Measurements from ENCODE around the gene IL10RB.
"Not testable (repeated sequence)": the region's sequence is repeated elsewhere in the genome, so short reads cannot be mapped to it uniquely, and the experiment has no call there.

Gene IL10RB

DNA sequence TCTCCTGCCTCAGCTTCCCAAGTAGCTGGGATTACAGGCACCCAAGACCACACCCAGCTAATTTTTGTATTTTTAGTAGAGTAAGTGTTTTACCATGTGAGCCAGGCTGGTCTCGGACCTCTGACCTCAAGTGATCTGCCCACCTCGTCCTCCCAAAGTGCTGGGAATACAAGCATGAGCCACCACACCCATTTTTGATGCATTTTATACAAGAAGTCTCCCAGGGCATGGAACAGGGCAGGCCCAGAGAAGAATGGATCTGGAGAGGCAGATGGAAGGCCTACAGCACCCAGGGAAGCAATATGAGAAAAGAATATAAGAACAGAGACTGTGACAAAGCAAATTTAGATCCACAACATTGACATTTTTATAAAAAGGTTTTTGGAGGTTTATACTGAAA, 39.8 kb downstream of the IL10RB start:
- no peak for DNase-seq

DNA sequence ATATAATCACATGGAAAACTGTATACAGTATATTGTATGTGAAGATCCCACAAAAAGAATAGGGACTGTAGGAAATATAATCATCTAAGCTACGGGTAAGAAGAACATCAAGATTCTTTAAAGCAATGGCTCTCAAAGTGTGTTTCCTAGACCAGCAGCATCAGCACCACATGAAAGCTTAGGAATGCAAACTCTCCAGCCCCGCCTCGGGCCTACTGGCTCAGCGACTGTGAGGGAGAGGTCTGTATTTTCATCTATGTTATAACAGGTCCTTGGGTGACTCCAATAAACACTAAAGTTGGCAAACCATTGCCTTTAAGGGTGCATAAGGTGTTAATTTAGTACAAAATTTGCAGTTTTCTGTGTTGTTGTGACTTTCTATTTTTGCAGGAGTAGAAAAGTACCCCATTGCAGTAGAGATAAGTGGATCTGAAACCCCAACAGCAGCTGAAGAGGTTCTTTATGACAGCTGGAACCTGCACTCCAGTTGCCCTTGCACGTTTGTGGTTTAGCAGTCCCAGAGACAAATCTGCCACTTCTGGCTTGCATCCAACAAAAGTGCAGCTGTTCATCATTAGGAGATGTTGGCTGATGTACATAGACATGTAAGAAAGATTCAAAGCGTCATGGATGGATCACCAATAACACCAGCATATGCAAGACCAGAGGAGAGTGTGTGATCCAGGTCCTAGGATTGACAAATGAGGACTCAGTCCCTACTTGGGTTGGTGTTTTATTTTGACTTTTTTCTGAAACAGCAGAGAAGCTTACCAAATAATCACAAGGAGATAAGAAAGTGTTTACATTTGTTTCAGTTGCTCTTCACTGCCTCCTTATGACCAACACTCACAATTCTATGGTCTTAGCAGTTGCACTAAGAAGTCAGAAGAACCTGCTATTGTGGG, 42.7 kb downstream of the IL10RB start:
- DNase-seq: no peak

DNA sequence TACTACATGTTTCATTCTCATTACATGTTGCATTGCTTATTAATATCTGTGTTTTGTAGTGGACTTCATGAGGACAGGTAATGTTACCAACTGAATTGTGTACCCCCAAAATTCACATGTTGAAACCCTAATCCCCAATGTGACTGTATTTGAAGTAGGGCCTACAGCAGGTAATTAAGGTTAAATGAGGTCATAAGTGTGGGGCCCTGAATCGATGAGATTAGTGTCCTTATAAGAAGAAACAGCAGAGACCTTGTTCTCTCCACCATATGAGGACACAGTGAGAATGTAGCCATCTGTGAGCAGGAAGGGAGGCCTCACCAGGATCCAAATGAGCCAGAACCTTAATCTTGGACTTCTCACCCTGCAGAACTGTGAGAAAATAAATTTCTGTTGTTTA, 43.6 kb downstream of the IL10RB start:
- DNase-seq: no peak

DNA sequence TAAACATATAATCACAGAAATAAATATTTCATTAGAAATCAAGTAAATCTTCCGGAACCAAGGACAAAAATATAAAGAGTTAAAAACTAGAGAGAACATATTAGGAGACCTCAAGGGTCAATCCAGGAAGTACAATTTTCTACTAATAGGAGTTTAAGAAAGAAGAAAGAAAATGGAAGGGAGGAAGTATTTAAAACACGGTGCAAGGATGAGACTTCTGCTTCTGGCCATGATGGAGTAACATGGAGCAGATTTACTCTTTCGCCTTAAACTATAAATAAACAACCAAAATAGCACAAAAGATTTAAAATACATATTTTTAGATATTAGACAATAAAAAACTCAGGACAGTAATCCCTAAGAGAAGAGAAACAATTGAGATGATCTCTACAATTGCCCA, 46.0 kb downstream of the IL10RB start:
- no peak for DNase-seq

DNA sequence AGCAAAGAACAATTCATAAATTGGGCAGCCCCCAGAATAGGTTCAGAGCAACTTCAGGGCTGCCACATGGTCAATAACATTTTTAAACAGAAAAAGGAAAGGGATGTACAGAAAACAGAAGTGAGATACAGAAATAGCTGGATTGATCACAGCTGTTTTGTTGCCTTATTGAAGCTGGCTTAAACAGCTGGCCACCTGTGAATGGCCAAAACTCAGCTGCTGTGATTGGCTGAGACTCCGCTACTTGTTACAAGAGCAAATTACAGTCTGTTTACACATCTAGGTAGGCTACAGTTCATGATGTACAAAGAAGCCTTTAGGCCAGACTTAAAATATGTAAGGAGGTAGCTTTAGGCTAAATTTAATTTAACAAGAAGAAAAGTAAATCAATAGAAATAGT, 47.0 kb downstream of the IL10RB start:
- DNase-seq: no peak

DNA sequence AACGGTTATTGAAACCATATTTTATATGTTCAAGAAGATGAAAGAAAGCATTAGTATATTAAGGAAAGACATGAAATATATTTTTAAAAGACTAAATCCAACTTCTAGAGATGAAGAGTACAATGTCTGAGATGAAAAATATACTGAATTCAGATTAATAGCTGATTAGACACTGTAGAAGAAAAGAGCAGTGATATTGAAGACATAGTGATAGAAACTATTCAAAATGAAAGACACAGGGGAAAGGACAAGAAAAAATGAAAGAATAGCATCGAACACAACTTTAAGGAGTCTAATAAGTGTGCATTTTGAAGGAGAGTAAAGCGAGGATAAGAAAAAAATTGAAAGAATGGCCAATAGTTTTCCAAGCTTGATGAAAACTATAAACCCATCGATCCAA, 47.4 kb downstream of the IL10RB start:
- no peak for DNase-seq

DNA sequence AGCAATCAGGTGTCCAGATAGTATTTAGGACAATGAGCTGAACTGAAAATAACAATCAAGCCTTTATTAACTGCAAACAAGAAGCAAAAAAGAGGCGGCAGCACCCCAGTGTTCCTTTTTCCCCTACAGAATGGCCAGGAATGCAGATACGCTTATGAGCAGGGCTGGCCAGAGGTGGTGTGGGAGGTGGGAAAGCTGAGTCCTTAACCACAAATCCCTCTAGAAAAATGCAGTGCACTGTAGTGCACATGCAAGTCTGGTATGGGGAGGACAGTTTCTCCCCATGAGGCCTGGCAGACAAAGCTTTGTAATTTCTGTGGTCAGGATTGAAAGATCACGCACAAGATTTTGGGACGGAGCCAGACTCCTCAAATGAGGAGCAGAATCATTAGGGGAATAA, 47.9 kb downstream of the IL10RB start:
- no peak for DNase-seq

DNA sequence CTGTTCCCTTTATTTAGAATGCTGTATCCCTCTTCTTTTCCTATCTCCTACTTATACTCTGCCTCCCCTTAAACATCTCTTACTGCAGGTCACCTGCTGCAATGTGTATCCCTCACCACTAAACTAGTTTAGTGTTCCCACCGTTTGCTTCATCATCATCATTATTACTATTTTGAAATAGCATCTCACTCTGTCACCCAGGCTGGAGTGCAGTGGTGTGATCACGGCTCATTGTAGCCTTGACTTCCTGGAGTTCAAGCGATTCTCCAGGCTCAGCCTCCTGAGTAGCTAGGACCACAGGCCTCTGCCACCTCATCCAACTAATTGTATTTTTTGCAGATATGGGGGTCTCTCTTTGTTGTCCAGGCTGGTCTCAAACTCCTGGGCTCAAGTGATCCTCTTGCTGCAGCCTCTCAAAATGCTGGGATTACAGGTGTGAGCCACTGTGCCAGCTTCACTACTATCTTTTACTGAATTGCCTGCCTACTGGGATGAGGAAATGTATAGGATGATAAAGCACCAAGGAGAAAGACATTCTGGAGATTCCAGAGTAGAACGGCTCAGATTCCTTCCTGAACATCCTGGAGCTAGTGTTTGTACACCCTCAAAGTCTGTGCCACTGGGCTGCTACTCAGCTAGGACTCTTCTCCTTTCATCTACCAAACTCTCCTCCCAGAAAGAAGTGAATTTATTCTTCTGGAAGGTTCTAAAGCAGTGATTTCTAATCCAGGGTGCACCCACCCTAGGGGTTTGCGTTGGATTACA, 50.0 kb downstream of the IL10RB start:
- DNase-seq: no peak

DNA sequence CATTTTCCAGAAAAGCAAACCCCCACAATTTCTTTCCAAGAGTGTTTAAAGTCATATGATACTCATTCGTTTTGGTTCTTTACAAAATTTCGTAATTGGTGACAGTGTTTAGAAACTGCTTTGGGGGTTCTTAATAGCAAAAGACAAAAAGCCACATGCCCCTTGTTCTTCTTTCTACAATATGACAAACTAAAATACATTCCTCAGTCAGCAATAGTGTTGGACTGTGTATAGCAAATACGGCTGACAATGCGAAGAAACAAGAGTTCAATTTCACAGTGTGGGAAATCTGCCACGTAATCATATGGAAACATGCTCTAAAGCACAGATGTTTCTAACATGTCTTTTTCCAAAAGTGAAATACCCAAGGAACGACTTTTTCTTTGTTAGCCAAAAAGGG, 51.0 kb downstream of the IL10RB start:
- no peak for DNase-seq

DNA sequence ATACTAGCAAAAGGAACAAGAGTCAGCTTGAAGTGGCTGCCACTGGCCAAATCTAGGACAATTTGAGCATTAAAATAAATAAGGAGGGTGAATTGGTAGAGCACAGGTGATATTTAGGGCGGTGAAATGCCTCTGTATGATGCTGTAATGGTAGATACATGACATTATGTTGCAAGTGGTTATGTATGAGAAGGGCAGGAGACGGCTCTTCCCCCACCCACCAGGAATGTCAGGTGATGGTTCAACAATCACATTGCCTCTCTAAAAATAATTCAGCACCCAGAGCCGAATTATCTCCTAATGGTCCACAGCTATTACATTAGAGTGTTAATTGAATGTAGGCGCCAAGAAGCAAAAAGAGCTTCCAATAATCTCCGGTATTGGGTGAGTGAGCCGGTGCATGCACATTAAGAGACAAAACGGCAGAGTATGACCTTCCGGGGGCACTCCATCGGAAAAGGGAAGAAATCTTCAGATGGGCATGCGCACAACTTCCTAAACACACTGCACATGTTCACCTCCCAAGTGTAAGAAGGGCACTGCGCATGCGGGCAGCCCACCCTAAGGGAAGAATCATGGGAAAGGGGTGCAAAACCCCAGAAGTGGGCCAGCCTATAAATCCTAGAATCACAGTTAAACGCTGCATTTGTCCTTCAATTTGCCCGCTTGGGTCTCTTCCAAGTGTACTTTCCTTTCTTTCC, 51.8 kb downstream of the IL10RB start:
- DNase-seq: no peak

DNA sequence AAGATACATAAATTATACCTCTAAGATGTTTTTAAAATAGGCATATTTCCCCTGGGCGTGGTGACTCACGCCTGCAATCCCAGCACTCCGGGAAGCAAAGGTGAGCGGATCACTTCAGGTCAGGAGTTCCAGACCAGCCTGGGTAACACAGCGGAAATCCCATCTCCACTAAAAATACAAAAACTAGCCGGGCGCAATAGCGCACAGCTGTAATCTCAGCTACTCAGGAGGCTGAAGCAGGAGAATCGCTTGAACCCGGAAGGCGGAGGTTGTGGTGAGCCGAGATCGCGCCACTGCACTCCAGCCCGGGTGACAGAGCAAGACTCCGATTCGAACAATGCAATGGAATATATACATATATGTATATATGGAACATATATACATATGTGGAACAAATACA, 54.8 kb downstream of the IL10RB start:
- not testable (repeated sequence) for DNase-seq

DNA sequence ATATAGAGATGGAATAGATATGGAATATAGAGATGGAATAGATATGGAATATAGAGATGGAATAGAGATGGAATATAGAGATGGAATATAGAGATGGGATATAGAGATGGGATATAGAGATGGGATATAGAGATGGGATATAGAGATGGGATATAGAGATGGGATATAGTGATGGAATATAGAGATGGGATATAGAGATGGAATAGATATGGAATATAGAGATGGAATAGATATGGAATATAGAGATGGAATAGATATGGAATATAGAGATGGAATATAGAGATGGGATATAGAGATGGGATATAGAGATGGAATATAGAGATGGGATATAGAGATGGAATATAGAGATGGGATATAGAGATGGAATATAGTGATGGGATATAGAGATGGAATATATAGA, 57.4 kb downstream of the IL10RB start:
- not testable (repeated sequence) for DNase-seq

DNA sequence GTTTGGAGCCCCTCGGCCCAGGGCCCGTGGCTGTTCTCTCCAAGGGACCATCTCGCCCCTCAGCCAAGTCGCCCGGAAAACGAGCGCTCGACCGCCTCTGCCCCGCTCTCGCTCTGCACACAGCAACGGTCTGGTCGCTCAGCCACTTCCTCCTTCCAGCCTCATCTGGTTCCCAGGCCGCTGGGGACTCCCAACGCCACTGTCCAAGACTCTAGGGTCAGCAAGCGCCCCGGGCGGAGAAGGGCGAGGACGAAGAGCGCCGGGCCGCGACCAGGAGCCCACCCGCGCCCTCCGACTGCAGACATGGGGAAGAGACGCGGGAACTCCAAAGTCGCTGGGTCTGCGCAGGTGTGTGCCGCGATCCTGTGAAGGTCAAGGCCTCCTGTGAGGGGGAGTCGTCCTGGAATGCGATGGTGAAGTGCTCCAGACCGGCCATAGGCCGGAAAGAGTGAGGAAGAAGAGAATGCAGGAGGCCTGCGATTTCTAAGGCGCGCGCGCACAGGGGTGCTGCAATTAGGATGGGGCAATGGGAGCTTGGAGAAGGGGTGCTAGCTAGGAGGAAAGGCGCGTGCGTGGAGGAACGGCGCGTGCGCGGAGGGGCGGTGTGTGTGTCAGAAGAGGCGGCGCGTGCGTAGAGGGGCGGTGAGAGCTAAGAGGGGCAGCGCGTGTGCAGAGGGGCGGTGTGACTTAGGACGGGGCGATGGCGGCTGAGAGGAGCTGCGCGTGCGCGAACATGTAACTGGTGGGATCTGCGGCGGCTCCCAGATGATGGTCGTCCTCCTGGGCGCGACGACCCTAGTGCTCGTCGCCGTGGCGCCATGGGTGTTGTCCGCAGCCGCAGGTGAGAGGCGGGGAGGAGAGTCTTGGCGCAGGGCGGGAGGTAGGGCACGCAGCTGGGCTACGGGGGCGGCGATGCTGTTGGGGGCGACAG, 58.4 kb downstream of the IL10RB start, which contains the start of gene IFNAR1:
TSS of gene IFNAR1 (plus strand) at position 680 of the 931 bp plus-strand sequence. CDS start at position 766, 86 bp downstream.
- DNase-seq: peak; percentile 97

DNA sequence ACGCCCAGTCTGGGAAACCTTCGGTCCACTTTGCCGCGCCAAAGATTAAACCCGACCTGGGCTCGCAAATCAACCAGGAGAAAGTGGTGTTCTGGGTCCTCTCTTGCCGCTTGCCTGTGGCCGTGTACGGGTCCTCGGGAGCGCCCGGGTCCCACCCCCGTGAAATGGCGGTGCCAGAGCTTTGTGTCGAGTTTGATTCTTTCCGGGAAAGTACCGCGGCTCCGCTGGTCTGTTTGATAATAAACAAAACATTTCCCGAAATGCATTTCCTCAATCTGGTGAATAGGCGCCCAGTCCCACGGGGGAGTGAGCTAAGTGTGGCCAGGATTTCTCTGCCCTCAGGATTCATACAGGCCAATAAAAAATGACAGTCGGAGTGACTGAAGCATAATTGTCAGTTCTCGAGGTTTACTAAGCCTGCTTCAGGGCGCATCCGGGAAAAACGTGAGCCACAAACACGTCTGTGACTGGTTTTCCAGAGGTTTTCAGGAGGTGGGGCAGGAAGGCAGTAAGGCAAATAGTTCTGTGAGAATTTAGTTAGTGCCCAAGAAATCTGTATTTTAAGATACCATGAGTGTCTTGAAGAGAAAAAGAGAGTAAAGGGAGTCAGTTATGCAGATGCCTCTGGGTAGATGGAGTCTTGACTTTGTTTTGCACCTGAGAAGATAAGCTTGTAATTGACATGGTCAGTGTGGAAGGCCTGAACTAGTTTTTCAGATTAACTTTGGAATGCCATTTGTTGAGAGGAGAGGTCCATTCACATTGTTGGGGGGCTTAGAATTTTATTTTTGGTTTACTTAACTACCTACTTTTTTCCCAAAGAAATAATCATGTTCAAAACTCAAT, 59.3 kb downstream of the IL10RB start:
- DNase-seq: peak; percentile 50

DNA sequence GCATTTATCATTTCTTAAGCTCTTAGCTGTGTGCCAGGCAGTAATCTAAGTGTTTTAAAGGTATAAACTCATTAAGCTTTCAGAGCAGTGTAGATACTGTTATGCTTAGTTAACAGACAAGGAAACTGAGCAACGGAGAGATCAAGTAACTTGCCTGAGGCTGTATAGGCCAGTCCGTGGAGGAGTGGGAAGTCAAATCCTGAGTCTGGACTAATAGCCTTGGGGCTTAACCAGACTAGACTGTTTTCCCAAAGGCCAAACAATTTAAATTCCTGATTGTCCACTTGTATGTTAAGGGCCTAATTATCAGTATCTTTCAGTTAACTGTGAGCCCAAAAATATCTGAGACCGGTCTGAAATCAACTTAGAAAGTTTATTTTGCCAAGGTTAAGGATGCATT, 61.2 kb downstream of the IL10RB start:
- no peak for DNase-seq

DNA sequence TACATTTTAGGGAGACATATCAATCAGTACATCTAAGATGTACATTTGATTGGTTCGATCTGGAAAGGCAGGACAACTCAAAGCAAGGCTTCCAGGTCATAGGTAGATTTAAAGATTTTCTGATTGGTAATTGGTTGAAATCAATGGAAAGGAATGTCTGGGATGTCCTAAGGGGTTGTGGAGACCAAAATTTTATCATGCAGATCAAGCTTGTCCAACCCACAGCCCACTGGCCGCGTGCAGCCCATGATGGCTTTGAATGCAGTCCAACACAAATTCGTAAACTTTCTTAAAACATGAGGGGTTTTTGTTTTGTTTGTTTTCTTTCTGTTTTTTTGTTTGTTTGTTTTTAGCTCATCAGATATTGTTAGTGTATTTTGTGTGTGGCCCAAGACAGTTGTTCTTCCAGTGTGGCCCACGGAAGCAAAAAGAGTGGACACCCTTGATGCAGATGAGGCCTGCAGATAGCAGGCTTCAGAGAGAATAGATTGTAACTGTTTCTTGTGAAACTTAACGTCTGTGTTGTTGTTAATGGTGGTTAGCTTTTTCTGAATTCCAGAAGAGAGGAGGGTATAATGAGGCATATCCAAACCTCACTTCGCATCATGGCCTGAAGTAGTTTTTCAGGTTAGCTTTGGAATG, 61.7 kb downstream of the IL10RB start:
- DNase-seq: no peak

DNA sequence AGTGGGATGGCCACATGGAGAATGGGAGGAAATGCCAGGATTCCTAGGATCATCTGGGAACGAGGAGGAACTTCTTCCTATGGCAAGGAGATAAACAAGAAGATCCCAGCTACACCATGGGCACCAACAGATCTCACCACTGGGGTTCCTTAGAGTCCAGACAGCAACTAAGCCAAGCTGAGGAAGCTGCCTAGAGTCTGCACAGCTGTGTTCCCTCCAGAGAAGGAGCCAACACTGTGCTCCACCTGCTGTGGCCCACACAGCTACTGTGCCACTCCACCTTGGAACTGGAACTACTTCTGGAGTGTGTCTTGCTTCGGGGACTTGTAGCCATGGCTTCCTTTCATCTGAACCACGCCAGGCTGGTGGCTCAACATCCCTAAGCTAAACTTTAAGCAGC, 64.6 kb downstream of the IL10RB start:
- no peak for DNase-seq

DNA sequence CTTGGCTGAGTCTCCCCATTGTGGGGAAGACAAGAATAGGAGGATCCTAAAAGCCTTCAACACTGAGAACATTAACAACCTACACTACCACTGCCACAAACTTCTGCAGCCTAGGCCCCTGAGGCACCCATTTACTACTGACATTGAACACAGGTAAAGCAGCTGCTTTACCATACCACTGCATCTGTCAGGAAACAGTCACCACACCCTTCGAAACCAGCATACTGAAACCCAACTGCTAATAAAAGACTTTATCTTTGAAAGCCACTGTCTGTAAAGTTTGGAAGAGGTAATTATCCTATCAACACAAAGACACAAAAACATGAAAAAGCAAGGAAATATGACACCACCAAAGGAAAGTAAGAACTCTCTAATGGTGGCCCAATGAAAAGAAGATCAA, 66.0 kb downstream of the IL10RB start:
- DNase-seq: no peak

DNA sequence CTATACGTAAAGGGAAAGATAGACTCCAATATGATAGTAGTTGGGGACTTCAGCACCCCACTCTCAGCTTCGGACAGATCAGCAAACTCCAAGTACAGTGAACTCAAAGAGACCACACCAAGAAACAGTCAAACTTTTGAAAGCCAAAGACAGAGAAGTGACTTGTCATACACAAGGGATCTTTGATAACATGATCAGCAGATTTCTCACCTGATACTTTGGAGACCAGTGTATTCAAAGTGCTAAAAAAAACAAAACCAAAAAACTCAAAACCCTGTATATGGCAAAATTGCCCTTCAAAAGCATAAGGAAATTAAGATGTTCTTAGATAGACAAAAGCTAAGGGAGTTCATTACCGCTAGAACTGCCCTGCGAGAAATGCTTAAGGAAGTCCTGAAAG, 68.0 kb downstream of the IL10RB start:
- no peak for DNase-seq

DNA sequence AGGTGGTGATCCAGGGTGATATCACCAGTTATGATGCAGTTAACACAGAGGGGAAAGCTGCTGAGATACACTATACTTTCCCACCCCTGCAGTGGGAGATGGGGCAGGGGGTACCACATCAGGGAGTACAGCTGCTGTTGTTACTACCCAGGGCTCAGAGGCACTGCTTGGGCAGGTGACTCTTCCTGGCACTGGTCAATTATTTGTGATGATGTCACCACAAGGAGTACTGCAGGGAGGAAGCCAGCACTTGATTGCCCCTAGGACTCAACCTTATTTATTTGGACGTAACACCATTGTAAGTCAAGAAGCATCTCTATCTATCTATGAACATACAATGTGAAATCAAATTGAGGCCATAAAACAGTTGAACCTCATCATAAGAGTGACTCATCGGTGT, 68.7 kb downstream of the IL10RB start:
- no peak for DNase-seq

DNA sequence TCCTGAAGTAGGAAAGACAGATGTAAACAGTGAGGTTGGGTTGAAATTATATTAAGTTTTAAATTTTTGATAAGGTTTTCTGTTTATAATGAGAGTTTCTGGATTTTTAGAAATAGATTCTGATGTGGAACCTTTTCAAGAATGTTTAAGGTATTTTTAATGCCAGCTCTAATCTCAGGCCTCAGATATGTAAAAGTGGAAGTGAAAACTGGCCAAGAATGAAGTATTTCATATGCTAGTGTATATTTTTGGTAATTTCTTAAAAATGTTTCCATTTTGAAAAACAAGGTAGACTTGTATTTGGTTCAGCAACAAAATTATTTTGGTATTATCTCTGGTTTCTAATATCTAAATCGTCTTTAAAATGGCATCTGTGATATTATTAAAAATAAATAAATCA, 73.0 kb downstream of the IL10RB start:
- DNase-seq: no peak
